K562 treated with DMSO at 1 percent for 48 hours (cell line): ENCODE data around the gene FBXO36. TPM values are rescaled to one million over a fixed set of nuclear protein-coding genes. Genes with fewer than 3 reads are reported as not detected.

Experiments used
- total RNA-seq: library from RNA; unstranded; fragments of 300-600 nt; gene quantifications from 2 replicates; pipeline ENCODE4 v1.2.3, GENCODE V29; 2022; ENCODE audit warnings: low replicate concordance; ENCODE audit errors: extremely low read depth

The FBXO36 gene
- total RNA-seq, result not detected in 2 replicates

DNA sequence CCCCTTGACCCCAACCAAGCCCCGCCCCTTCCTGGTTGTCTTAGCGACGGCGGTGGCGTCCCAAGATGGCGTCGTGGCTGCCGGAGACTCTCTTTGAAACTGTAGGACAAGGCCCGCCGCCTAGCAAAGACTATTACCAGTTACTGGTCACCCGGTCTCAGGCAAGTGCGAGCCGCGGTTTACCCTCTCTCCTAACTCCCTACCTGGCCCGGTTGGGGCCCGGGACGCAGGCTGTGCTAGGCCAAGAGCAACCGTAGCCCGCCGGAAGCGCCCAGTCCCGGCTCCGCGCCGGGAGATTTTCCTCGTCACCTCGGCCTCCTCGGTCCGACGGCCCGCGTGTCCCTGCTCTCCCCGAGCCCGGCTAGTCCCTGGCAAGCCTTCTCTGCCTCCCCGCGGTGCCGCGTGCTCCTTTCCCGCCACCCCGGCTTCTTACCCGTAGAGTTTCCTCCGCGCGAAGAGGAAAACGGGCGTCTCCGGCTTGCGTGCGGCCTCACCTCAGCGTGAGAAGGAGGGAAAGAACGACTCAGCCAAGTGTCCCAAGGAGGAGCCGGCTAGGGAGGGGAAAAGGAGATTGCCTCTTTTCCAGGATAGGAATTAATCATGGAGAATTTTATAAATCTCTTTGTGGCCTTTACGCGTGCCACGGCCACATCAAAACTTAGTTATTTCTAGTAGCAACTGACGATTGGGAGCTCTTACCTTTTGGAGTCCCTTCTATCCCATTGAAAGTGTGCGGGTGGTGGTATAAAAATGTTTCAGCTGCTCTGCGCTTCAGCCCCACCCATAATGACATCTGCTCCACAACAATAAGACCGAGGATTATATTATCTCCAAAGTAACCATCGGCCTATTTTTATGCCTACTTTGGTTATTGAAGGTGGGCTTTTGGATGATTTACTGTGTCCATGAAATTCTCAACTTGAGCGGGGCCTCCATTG, at the start of gene FBXO36:
Gene FBXO36, plus strand, starts transcription at position 55 of the 938 bp plus-strand sequence. Its CDS starts 11 bp downstream, at position 66.

GRCh38 chr2:229921892-229922448, 333 bp upstream of the FBXO36 start, which contains the start of gene TRIP12:
Gene TRIP12, minus strand, starts transcription at chr2:229922009. Its CDS starts 41,930 bp downstream, at chr2:229880079.

Other genes with a start within 250 kb of the FBXO36 start
- gene DNER, start 207.9 kb upstream of the FBXO36 start, total RNA-seq, result not detected in 2 replicates
- gene TRIP12, start 494 bp upstream of the FBXO36 start, total RNA-seq, result not detected in 2 replicates
- gene SLC16A14, start 146.4 kb downstream of the FBXO36 start, total RNA-seq, result not detected in 2 replicates